ENCODE results near the gene CCND3. TPM values are rescaled to one million over a fixed set of nuclear protein-coding genes. Genes with fewer than 3 reads are reported as not detected.

Gene CCND3
- total and polyA plus RNA-seq, 2 of the 8 experiments (the other 6 are each of a cell fraction or from before 2014, with no cell fraction given) = 30.6 to 32.9 TPM

DNA sequence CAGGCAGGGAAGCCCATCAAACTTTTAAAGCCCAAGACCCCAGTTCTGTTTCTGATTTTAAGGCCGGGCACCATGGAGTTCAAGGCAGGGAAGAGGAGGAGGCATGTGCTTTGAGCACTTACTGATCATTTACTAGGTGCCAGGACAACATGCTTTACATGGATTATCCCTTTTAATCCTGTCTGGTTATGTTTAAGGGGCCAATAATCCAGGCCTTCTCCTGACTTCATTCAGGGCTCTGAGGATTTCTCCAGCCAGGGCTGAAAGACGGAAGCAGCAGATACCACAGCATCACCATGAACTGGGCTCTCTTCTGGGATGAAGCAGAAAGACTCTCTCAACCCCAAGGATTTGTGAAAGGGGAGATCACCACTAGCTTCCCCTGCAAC is 4.1 kb downstream of the CCND3 start:
- Histone ChIP-seq H4K91ac (replicated peaks; ENCODE audit: insufficient read length, low read length) (no peak overlapping the region), H3K36me3 (ENCODE audit: control insufficient read depth in 2 of 4, insufficient read depth in 4 of 4, low read length in 3 of 4) (peaks cover 13 to 31% (median 22%) of the 10 kb centered on the region in 4 experiments), H3K23me2 (ENCODE audit: low read depth, low read length) (peaks cover 17% of the 10 kb centered on the region), H3K79me1 (ENCODE audit: low read depth, low read length) (peaks cover 2% of the 10 kb centered on the region), H3K4me3 (ENCODE audit: extremely low read depth in 1 of 4, insufficient read depth in 2 of 4, low read depth in 3 of 4, low read length in 4 of 4) (no peak overlapping the region), H3K9me3 (ENCODE audit: insufficient read depth in 2 of 2, low read depth in 1 of 2, low read length in 1 of 2) (no peaks in the 10 kb centered on the region), H2BK15ac (ENCODE audit: low read length) (no peak overlapping the region), H3K4ac (replicated peaks; ENCODE audit: insufficient read length, low read depth, low read length) (no peak overlapping the region), H2BK120ac (replicated peaks; ENCODE audit: low read depth, low read length) (no peak overlapping the region), H4K8ac (ENCODE audit: extremely low read depth, insufficient read depth, low read length) (no peak overlapping the region), H3K14ac (ENCODE audit: insufficient read length) (no peak overlapping the region), H2BK12ac (ENCODE audit: low read depth, low read length) (no peak overlapping the region), H2AK5ac (ENCODE audit: low read depth, low read length) (no peak overlapping the region), H3K9ac (replicated peaks in 1 of 4; ENCODE audit: extremely low read depth in 1 of 4, low read depth in 3 of 4, low read length in 3 of 4) (no peak overlapping the region), H3K79me2 (ENCODE audit: control insufficient read depth in 1 of 2, insufficient read depth in 2 of 2, low read length in 2 of 2) (peaks cover 0 to 10% of the 10 kb centered on the region in 2 experiments; a peak in 1 of 4 replicates), H3K23ac (ENCODE audit: insufficient read length) (no peak overlapping the region), H3K56ac (replicated peaks; ENCODE audit: insufficient read length, low read depth, low read length) (no peak overlapping the region), H3K4me1 (replicated peaks in 1 of 4; ENCODE audit: control insufficient read depth in 3 of 4, insufficient read depth in 4 of 4, low read length in 3 of 4) (peaks cover 6 to 31% (median 23%) of the 10 kb centered on the region in 4 experiments), H2BK20ac (ENCODE audit: low read length) (no peak overlapping the region), H4K20me1 (replicated peaks in 1 of 2; ENCODE audit: control insufficient read depth in 1 of 2, insufficient read depth in 2 of 2, low read length in 2 of 2) (peaks cover 2 to 5% of the 10 kb centered on the region in 2 experiments), H3K18ac (ENCODE audit: extremely low read depth, low read length) (no peak overlapping the region), H3K27me3 (replicated peaks in 1 of 4; ENCODE audit: control insufficient read depth in 3 of 4, extremely low read depth in 1 of 4, insufficient read depth in 3 of 4, low read length in 3 of 4) (no peaks in the 10 kb centered on the region), H2BK5ac (ENCODE audit: low read depth, low read length) (no peak overlapping the region), H3K27ac (ENCODE audit: low read depth, low read length) (no peak overlapping the region), H3K4me2 (ENCODE audit: insufficient read depth in 1 of 2, low read depth in 2 of 2, low read length in 2 of 2) (no peak overlapping the region), H2AFZ (ENCODE audit: low read length) (no peak overlapping the region), H4K5ac (ENCODE audit: insufficient read length, low read depth, low read length) (no peak overlapping the region)
- DNase-seq (ENCODE audit: low read depth in 1 of 2, low spot score in 2 of 2) (no peak), FAIRE-seq (no peak)
- 97% methylated on average over 2 of the region's 2 CpGs; no CpG with 5 or more reads in 1 of the 2 experiments for WGBS, 2 experiments (ENCODE audit: extremely low coverage in 1 of 2, insufficient coverage in 1 of 2, insufficient read length in 1 of 2, insufficient replicate concordance in 2 of 2, low coverage in 1 of 2, low lambda C conversion rate in 2 of 2, missing lambda C conversion rate in 1 of 2)
- ChIA-PET CTCF (ENCODE audit: partially characterized antibody) (interaction anchor here (0.9 to 13.7 kb wide), 11 partner anchors 12 to 240 kb away, joined by 3 to 219 read pairs (median 5); partner anchors contain the start of genes BYSL and MED20), POLR2A (ENCODE audit: partially characterized antibody) (interaction anchor here (1.0 to 16.6 kb wide), 4 partner anchors 11 to 108 kb away, joined by 3 to 235 read pairs (median 90); partner anchors contain the start of genes BYSL, MED20, TAF8 and USP49)
- TF ChIP-seq YY1 (IDR thresholded peaks at IDR 0.05; ENCODE audit: low read depth, low read length) (no peak), RBBP5 (IDR thresholded peaks at IDR 0.05; ENCODE audit: borderline replicate concordance, low read depth, low read length) (no peak)

All from H1 (cell line).